ENCODE data around the gene NUP43.
"Not testable (repeated sequence)": the region's sequence is repeated elsewhere in the genome, so short reads cannot be mapped to it uniquely, and the experiment has no call there.

The NUP43 gene

GRCh38 chr6:149691201-149691600, 55.1 kb downstream of the NUP43 start:
- no peak for DNase-seq (ENCODE audit: low read depth)

GRCh38 chr6:149686230-149686629, 60.1 kb downstream of the NUP43 start:
- DNase-seq (ENCODE audit: low read depth), result no peak

- DNase-seq (ENCODE audit: low read depth), result no peak
These were observed 63.0 kb downstream of the NUP43 start for GRCh38 chr6:149683256-149683859.

DNA sequence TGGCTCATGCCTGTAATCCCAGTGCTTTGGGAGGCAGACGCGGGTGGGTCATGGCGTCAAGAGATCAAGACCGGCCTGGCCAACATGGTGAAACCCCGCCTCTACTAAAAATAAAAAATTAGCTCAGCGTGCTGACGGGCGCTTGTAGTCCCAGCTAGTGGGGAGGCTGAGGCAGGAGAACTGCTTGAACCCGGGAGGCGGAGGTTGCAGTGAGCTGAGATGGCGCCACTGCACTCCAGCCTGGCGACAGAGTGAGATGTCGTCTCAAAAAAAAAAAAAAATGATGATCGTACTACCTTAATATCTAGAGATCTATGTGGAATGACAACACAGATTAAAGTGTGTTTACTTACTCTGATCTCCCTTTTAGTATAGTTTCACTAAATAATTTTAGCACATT, 64.5 kb downstream of the NUP43 start:
- not testable (repeated sequence) for DNase-seq (ENCODE audit: low read depth)

DNA sequence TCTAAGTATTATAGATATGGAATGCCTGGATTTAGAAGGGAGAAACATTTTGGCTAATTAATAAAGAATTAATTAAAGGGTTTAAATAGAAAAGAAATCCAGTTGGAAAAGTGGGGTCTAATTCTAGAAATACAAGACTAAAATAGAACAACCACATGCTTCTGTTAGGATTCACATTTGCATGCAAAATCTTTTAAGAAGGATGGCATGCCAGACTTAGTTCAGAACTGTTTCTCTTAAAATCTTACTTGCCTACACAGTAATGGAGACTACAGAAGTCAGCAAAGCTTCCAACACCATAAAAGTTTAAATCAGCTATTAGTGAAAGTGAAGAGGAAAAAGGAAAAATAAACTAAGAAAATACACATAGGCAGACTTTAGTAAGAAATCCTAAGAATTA, 65.1 kb downstream of the NUP43 start:
- no peak for DNase-seq (ENCODE audit: low read depth)

- no peak for DNase-seq (ENCODE audit: low read depth)
These were observed 65.8 kb downstream of the NUP43 start for GRCh38 chr6:149680503-149680902.
